Central memory CD4-positive, alpha-beta T cell (primary cell): ENCODE measurements around the gene ATP10D.

Source experiments
- DNase-seq: peaks from one replicate; pipeline ENCODE4 v3.0.0; 2022

ATP10D gene

GRCh38 chr4:47598320-47598719 lies 113.2 kb downstream of the ATP10D start:
- DNase-seq = no peak

GRCh38 chr4:47598896-47599295 lies 113.8 kb downstream of the ATP10D start:
- no peak for DNase-seq

- DNase-seq = no peak
Observed at GRCh38 chr4:47606482-47606881, 121.4 kb downstream of the ATP10D start.

- DNase-seq = no peak
Observed at GRCh38 chr4:47612116-47613023, 127.3 kb downstream of the ATP10D start.

GRCh38 chr4:47615385-47615784 lies 130.3 kb downstream of the ATP10D start:
- no peak for DNase-seq

- DNase-seq = no peak
Observed at GRCh38 chr4:47617607-47618006, 132.5 kb downstream of the ATP10D start.

- no peak for DNase-seq
Observed at GRCh38 chr4:47619691-47620090, 134.6 kb downstream of the ATP10D start.

GRCh38 chr4:47621181-47621580 lies 136.1 kb downstream of the ATP10D start:
- no peak for DNase-seq

- no peak for DNase-seq
Observed at GRCh38 chr4:47624031-47624441, 139.0 kb downstream of the ATP10D start.

GRCh38 chr4:47631161-47631560 lies 146.1 kb downstream of the ATP10D start:
- DNase-seq = no peak

GRCh38 chr4:47639531-47639930 lies 154.5 kb downstream of the ATP10D start:
- no peak for DNase-seq

GRCh38 chr4:47640911-47641310 lies 155.8 kb downstream of the ATP10D start:
- no peak for DNase-seq

GRCh38 chr4:47641755-47642154 lies 156.7 kb downstream of the ATP10D start:
- no peak for DNase-seq

- no peak for DNase-seq
Observed at GRCh38 chr4:47642191-47642830, 157.2 kb downstream of the ATP10D start.
